Measurements from ENCODE around the gene DENND1A.

DENND1A gene

DNA sequence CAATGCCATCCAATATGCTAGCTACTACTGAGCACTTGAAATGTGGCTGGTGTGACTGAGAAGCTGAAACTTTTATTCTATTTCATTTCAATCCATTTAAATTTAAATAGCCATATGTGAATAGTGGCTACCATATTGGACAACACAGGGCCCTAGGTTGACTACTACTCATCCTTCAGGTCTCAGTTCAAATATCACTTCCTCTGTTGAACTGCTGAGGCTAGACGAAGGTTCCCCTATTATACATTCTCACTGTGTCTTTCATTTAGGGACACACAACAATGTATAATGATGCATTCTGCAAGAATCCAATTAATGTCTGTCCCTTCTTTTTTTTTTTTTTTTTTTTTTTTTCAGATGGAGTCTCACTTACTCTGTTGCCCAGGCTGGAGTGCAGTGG, 365.3 kb downstream of the DENND1A start:
- Histone ChIP-seq H3K36me3 (ENCODE audit: insufficient read depth, low read length) (no peaks in the 10 kb centered on the region), H3K4me3 (ENCODE audit: low read length) (no peak overlapping the region), H3K9ac (ENCODE audit: low read depth, low read length) (no peak overlapping the region), H3K4me1 (ENCODE audit: control insufficient read depth, insufficient read depth, low read length) (peaks cover 16% of the 10 kb centered on the region), H3K27me3 (ENCODE audit: control insufficient read depth, insufficient read depth, low read length) (no peaks in the 10 kb centered on the region), H3K4me2 (ENCODE audit: low read length) (no peak overlapping the region), H3K9me3 (replicated peaks; ENCODE audit: low read length) (no peaks in the 10 kb centered on the region)

GRCh38 chr9:123562844-123563346, 367.0 kb downstream of the DENND1A start:
- Histone ChIP-seq H3K36me3 (ENCODE audit: insufficient read depth, low read length) (no peaks in the 10 kb centered on the region), H3K9me3 (replicated peaks; ENCODE audit: low read length) (no peaks in the 10 kb centered on the region), H3K4me1 (ENCODE audit: control insufficient read depth, insufficient read depth, low read length) (peaks cover 3% of the 10 kb centered on the region), H3K4me3 (ENCODE audit: low read length) (no peak overlapping the region), H3K4me2 (ENCODE audit: low read length) (no peak overlapping the region), H3K9ac (ENCODE audit: low read depth, low read length) (no peak overlapping the region), H3K27me3 (ENCODE audit: control insufficient read depth, insufficient read depth, low read length) (no peaks in the 10 kb centered on the region)

- Histone ChIP-seq H3K4me3 (ENCODE audit: low read length) (no peak overlapping the region), H3K4me1 (ENCODE audit: control insufficient read depth, insufficient read depth, low read length) (peaks cover 8% of the 10 kb centered on the region), H3K9me3 (replicated peaks; ENCODE audit: low read length) (no peaks in the 10 kb centered on the region)
These were observed 368.9 kb downstream of the DENND1A start for GRCh38 chr9:123561046-123561445.

GRCh38 chr9:123556464-123557435, 373.2 kb downstream of the DENND1A start:
- Histone ChIP-seq H3K36me3 (ENCODE audit: insufficient read depth, low read length) (no peaks in the 10 kb centered on the region), H3K9ac (ENCODE audit: low read depth, low read length) (no peak overlapping the region), H3K4me2 (ENCODE audit: low read length) (no peak overlapping the region)

More at GRCh38 chr9:123561046-123561445, 368.9 kb downstream of the DENND1A start:
- Histone ChIP-seq H3K27me3 (ENCODE audit: control insufficient read depth, insufficient read depth, low read length) (no peaks in the 10 kb centered on the region), H3K9ac (ENCODE audit: low read depth, low read length) (no peak overlapping the region), H3K4me2 (ENCODE audit: low read length) (no peak overlapping the region), H3K36me3 (ENCODE audit: insufficient read depth, low read length) (no peaks in the 10 kb centered on the region)

DNA sequence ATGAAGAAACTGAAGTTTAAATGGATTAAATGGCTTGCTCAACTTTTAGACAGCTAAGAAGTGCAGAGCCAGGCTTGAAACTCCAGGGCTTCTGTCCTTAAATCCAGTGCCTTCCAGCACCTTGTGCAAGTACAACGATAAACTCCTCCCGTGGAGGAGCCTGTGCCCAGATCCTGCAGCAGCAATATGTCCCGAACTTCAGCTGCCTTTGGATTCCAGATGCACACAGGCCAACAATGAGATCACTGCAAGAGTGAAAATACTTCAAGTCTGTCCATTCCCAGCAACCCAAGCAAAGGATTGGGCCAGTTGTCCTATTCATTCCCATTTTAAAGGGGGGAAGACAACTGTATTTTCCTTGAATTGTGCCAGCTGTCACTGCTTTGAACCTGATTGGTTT, 374.3 kb downstream of the DENND1A start:
- Histone ChIP-seq H3K36me3 (ENCODE audit: insufficient read depth, low read length) (no peaks in the 10 kb centered on the region), H3K4me3 (ENCODE audit: low read length) (no peak overlapping the region), H3K27me3 (ENCODE audit: control insufficient read depth, insufficient read depth, low read length) (no peaks in the 10 kb centered on the region), H3K9me3 (replicated peaks; ENCODE audit: low read length) (no peaks in the 10 kb centered on the region), H3K9ac (ENCODE audit: low read depth, low read length) (no peak overlapping the region), H3K4me2 (ENCODE audit: low read length) (no peak overlapping the region), H3K4me1 (ENCODE audit: control insufficient read depth, insufficient read depth, low read length) (peaks cover 5% of the 10 kb centered on the region)

More at GRCh38 chr9:123556464-123557435, 373.2 kb downstream of the DENND1A start:
- H3K27me3 ChIP-seq (ENCODE audit: control insufficient read depth, insufficient read depth, low read length): no peaks in the 10 kb centered on the region
- H3K4me3 ChIP-seq (ENCODE audit: low read length): no peak overlapping the region
- H3K4me1 ChIP-seq (ENCODE audit: control insufficient read depth, insufficient read depth, low read length): peaks cover 5% of the 10 kb centered on the region
- H3K9me3 ChIP-seq (replicated peaks; ENCODE audit: low read length): no peaks in the 10 kb centered on the region

GRCh38 chr9:123552530-123552929, 377.4 kb downstream of the DENND1A start:
- Histone ChIP-seq H3K4me3 (ENCODE audit: low read length) (no peak overlapping the region), H3K27me3 (ENCODE audit: control insufficient read depth, insufficient read depth, low read length) (no peaks in the 10 kb centered on the region), H3K36me3 (ENCODE audit: insufficient read depth, low read length) (no peaks in the 10 kb centered on the region), H3K9ac (ENCODE audit: low read depth, low read length) (no peak overlapping the region), H3K9me3 (replicated peaks; ENCODE audit: low read length) (no peaks in the 10 kb centered on the region), H3K4me1 (ENCODE audit: control insufficient read depth, insufficient read depth, low read length) (peaks cover 5% of the 10 kb centered on the region), H3K4me2 (ENCODE audit: low read length) (no peak overlapping the region)

GRCh38 chr9:123551734-123552133, 378.2 kb downstream of the DENND1A start:
- no peaks in the 10 kb centered on the region for H3K36me3 ChIP-seq (ENCODE audit: insufficient read depth, low read length)
- no peaks in the 10 kb centered on the region for H3K27me3 ChIP-seq (ENCODE audit: control insufficient read depth, insufficient read depth, low read length)
- no peak overlapping the region for H3K9ac ChIP-seq (ENCODE audit: low read depth, low read length)
- no peak overlapping the region for H3K4me2 ChIP-seq (ENCODE audit: low read length)
- no peak overlapping the region for H3K4me3 ChIP-seq (ENCODE audit: low read length)
- H3K9me3 ChIP-seq (replicated peaks; ENCODE audit: low read length): no peaks in the 10 kb centered on the region
- H3K4me1 ChIP-seq (ENCODE audit: control insufficient read depth, insufficient read depth, low read length): peaks cover 3% of the 10 kb centered on the region

DNA sequence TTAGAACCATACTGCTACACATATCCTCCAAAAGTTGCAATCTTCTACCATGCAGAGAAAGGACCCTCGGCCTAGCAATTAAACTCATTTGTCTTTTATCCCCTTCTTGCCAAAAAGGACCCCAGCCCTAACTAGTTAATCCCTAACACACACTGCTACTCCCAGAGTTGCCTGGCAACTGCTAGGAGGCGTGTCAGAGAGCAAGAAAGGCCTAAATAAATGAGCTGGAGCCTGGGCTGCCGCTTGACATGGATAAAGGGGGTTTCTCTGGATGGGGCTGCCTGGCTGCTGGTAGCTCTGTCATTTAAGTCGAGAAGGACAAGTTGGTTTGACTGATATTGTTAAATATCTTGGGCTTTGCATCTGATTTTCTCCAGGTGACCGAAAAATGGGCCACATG, 379.1 kb downstream of the DENND1A start:
- no peak overlapping the region for H3K4me2 ChIP-seq (ENCODE audit: low read length)
- no peaks in the 10 kb centered on the region for H3K27me3 ChIP-seq (ENCODE audit: control insufficient read depth, insufficient read depth, low read length)
- no peaks in the 10 kb centered on the region for H3K4me1 ChIP-seq (ENCODE audit: control insufficient read depth, insufficient read depth, low read length)
- no peak overlapping the region for H3K9ac ChIP-seq (ENCODE audit: low read depth, low read length)
- no peaks in the 10 kb centered on the region for H3K36me3 ChIP-seq (ENCODE audit: insufficient read depth, low read length)
- H3K4me3 ChIP-seq (ENCODE audit: low read length): no peak overlapping the region
- H3K9me3 ChIP-seq (replicated peaks; ENCODE audit: low read length): no peaks in the 10 kb centered on the region

DNA sequence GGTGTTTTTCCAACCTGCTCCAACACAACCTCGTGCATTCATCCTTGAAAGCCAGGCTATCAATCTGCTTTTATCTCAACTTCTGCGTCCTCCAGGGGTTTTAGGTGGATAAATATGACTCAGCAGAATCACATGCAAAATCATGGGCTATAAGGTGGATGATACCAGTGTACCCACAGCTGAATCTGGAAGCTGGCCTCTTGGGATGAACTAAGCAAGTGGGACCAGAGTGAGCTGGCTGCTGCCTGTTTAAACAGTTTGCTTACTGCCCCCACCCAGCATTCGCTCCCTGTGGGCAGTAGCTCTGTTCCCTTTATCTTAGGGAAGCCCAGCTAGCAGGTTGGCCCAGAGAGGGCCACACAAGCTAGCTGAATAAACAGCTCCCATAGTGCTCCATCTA, 379.9 kb downstream of the DENND1A start:
- Histone ChIP-seq H3K9me3 (replicated peaks; ENCODE audit: low read length) (no peaks in the 10 kb centered on the region), H3K4me3 (ENCODE audit: low read length) (no peak overlapping the region), H3K4me2 (ENCODE audit: low read length) (no peak overlapping the region), H3K36me3 (ENCODE audit: insufficient read depth, low read length) (no peaks in the 10 kb centered on the region), H3K4me1 (ENCODE audit: control insufficient read depth, insufficient read depth, low read length) (no peaks in the 10 kb centered on the region), H3K9ac (ENCODE audit: low read depth, low read length) (no peak overlapping the region), H3K27me3 (ENCODE audit: control insufficient read depth, insufficient read depth, low read length) (no peaks in the 10 kb centered on the region)

DNA sequence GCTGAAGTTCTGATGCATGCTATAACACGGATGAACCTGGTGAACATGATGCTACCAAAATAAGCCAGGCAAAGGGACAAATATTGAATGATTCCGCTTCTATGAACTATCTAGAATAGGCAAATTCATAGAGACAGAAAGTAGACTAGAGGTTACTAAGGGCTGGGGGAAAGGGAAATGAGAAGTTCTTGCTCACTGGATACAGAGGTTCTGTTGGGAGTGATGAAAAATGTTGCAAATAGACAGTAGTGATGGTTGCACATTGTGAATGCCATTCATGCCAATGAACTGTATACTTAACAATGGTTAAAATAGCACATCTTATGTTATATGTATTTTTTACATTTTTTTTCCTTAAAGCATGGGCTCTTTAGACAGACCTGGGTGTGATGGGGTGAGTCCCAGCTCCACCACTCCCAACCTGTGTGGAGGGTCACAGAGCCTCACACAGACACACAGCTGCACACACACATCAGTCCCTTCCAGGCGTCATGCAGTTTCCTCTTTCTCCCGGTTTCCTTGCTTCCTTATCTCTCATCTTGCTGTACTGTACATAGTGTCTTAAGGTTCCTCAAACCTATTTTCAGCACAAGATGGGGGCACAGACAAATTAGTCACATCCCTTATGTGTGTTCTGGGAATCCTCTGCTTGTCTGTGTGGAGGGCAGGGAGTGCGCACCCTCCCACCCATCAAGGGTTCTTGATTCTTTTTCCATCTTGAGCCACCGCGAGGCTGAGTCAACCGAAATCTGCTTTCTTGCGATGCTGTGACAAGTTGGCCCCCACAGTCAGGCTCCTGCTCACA, 381.0 kb downstream of the DENND1A start:
- no peak overlapping the region for H3K4me2 ChIP-seq (ENCODE audit: low read length)
- no peaks in the 10 kb centered on the region for H3K9me3 ChIP-seq (replicated peaks; ENCODE audit: low read length)
- no peaks in the 10 kb centered on the region for H3K36me3 ChIP-seq (ENCODE audit: insufficient read depth, low read length)
- H3K4me3 ChIP-seq (ENCODE audit: low read length): no peak overlapping the region
- no peak overlapping the region for H3K9ac ChIP-seq (ENCODE audit: low read depth, low read length)
- H3K4me1 ChIP-seq (ENCODE audit: control insufficient read depth, insufficient read depth, low read length): no peaks in the 10 kb centered on the region
- no peaks in the 10 kb centered on the region for H3K27me3 ChIP-seq (ENCODE audit: control insufficient read depth, insufficient read depth, low read length)

DNA sequence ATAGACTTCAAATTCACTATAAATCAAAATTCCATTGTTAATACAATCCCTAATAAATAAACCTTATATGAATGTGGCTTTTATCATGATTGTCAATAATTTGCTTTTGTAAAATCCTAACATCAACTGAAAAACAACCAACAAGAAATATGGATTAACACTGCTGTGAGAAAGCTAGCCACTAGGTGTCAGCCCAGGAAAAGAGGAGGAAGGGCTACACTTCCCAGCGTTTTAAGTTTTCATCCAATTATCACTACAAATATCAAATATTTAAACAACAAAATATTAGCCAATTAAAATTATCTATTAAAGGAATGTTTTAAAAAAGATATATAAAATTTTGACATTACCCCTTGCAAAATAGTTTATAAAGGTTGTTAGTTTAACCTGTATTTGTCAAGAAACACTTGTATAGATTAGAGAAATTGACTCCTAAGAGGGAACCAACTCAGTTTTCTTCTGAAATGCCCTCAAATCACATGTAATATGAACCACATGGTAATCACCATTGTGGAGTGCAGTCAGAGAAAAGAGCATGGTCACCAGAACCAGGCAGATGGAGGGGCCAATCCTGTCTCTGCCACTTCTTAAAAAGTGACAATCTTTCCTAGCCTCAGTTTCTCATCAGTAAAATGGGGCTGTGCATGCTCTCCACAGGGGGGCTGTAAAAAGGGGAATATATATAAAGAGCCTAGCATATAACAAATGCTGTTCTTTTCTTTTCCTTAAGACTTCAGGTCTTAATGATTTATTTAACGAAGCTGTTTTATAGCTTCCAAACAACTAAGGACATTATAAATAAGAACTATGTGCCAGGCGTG, 385.7 kb downstream of the DENND1A start:
- Histone ChIP-seq H3K36me3 (ENCODE audit: insufficient read depth, low read length) (no peaks in the 10 kb centered on the region), H3K9me3 (replicated peaks; ENCODE audit: low read length) (no peaks in the 10 kb centered on the region), H3K9ac (ENCODE audit: low read depth, low read length) (no peak overlapping the region), H3K4me1 (ENCODE audit: control insufficient read depth, insufficient read depth, low read length) (no peaks in the 10 kb centered on the region), H3K27me3 (ENCODE audit: control insufficient read depth, insufficient read depth, low read length) (no peaks in the 10 kb centered on the region), H3K4me2 (ENCODE audit: low read length) (no peak overlapping the region), H3K4me3 (ENCODE audit: low read length) (no peak overlapping the region)

Measured in skeletal muscle satellite cell (primary cell).